ENCODE data around the gene HMG20A.

The HMG20A gene

GRCh38 chr15:77487469-77487842, 66.8 kb downstream of the HMG20A start:
- Histone ChIP-seq H3F3A (ENCODE audit: low read depth) (no peaks in the 10 kb centered on the region), H4K20me1 (ENCODE audit: insufficient read depth, low read length, poor library complexity, severe bottlenecking) (no peaks in the 10 kb centered on the region), H3K9me3 (ENCODE audit: insufficient read depth, low read depth, low read length) (no peaks in the 10 kb centered on the region), H3K36me3 (ENCODE audit: insufficient read depth, low read length) (peaks cover 32% of the 10 kb centered on the region), H2AFZ (ENCODE audit: low read length) (no peak overlapping the region), H3K27me3 (ENCODE audit: insufficient read depth, low read length, poor library complexity, severe bottlenecking) (no peaks in the 10 kb centered on the region), H3K4me1 (ENCODE audit: insufficient read depth, low read length, poor library complexity, severe bottlenecking) (peaks cover 11% of the 10 kb centered on the region), H3K4me3 (ENCODE audit: low read length, poor library complexity, severe bottlenecking) (no peak overlapping the region), H3K4me2 (ENCODE audit: low read depth, low read length, poor library complexity, severe bottlenecking) (no peak overlapping the region), H3K9ac (ENCODE audit: low read depth, low read length, poor library complexity, severe bottlenecking) (no peak overlapping the region), H3K79me2 (ENCODE audit: insufficient read depth, low read length) (no peaks in the 10 kb centered on the region), H3K9me2 (replicated peaks; ENCODE audit: low read depth, low read length) (no peaks in the 10 kb centered on the region)
- TF ChIP-seq CTCF (conservative IDR thresholded peaks at IDR 0.05; ENCODE audit: low read length) = no peak
- no peak for TF ChIP-seq EZH2phosphoT487 (IDR thresholded peaks at IDR 0.05; ENCODE audit: borderline replicate concordance)

GRCh38 chr15:77487888-77488287, 67.2 kb downstream of the HMG20A start:
- Histone ChIP-seq H3K4me3 (ENCODE audit: low read length, poor library complexity, severe bottlenecking) (no peak overlapping the region), H3K9me3 (ENCODE audit: insufficient read depth, low read depth, low read length) (no peaks in the 10 kb centered on the region), H4K20me1 (ENCODE audit: insufficient read depth, low read length, poor library complexity, severe bottlenecking) (no peaks in the 10 kb centered on the region), H3K4me2 (ENCODE audit: low read depth, low read length, poor library complexity, severe bottlenecking) (no peak overlapping the region), H2AFZ (ENCODE audit: low read length) (no peak overlapping the region), H3K36me3 (ENCODE audit: insufficient read depth, low read length) (peaks cover 27% of the 10 kb centered on the region), H3F3A (ENCODE audit: low read depth) (no peaks in the 10 kb centered on the region), H3K27me3 (ENCODE audit: insufficient read depth, low read length, poor library complexity, severe bottlenecking) (no peaks in the 10 kb centered on the region), H3K4me1 (ENCODE audit: insufficient read depth, low read length, poor library complexity, severe bottlenecking) (peaks cover 13% of the 10 kb centered on the region), H3K79me2 (ENCODE audit: insufficient read depth, low read length) (no peaks in the 10 kb centered on the region), H3K9ac (ENCODE audit: low read depth, low read length, poor library complexity, severe bottlenecking) (no peak overlapping the region), H3K9me2 (replicated peaks; ENCODE audit: low read depth, low read length) (no peaks in the 10 kb centered on the region)
- TF ChIP-seq EZH2phosphoT487 (IDR thresholded peaks at IDR 0.05; ENCODE audit: borderline replicate concordance) = no peak
- TF ChIP-seq CTCF (conservative IDR thresholded peaks at IDR 0.05; ENCODE audit: low read length) = no peak

- no peak for TF ChIP-seq CTCF (conservative IDR thresholded peaks at IDR 0.05; ENCODE audit: low read length)
- TF ChIP-seq EZH2phosphoT487 (IDR thresholded peaks at IDR 0.05; ENCODE audit: borderline replicate concordance) = no peak
- Histone ChIP-seq H3K9me3 (ENCODE audit: insufficient read depth, low read depth, low read length) (no peaks in the 10 kb centered on the region), H3K4me1 (ENCODE audit: insufficient read depth, low read length, poor library complexity, severe bottlenecking) (peaks cover 24% of the 10 kb centered on the region), H4K20me1 (ENCODE audit: insufficient read depth, low read length, poor library complexity, severe bottlenecking) (no peaks in the 10 kb centered on the region), H3F3A (ENCODE audit: low read depth) (no peaks in the 10 kb centered on the region), H2AFZ (ENCODE audit: low read length) (no peak overlapping the region), H3K9me2 (replicated peaks; ENCODE audit: low read depth, low read length) (no peaks in the 10 kb centered on the region), H3K79me2 (ENCODE audit: insufficient read depth, low read length) (no peaks in the 10 kb centered on the region), H3K27me3 (ENCODE audit: insufficient read depth, low read length, poor library complexity, severe bottlenecking) (no peaks in the 10 kb centered on the region), H3K4me2 (ENCODE audit: low read depth, low read length, poor library complexity, severe bottlenecking) (no peak overlapping the region), H3K9ac (ENCODE audit: low read depth, low read length, poor library complexity, severe bottlenecking) (no peak overlapping the region), H3K36me3 (ENCODE audit: insufficient read depth, low read length) (peaks cover 11% of the 10 kb centered on the region), H3K4me3 (ENCODE audit: low read length, poor library complexity, severe bottlenecking) (no peak overlapping the region)
These were observed 69.0 kb downstream of the HMG20A start for GRCh38 chr15:77489647-77490046.
